Erythroblast (primary cell): ENCODE measurements around the gene COG4.
A peak's percentile ranks its signal among the peaks of the same experiment; 100 is the strongest.

Source experiments
- GATA1 ChIP-seq: IDR thresholded peaks from 2 replicates; pipeline ENCODE4 v1.6.1; 2011; ENCODE audit warnings: low read depth, mild to moderate bottlenecking, control low read depth, low read length, moderate library complexity
- POLR2A ChIP-seq: IDR thresholded peaks from 2 replicates; pipeline ENCODE4 v1.6.1; 2011; ENCODE audit warnings: mild to moderate bottlenecking, low read length

GRCh38 chr16:70438969-70439862, 84.1 kb downstream of the COG4 start, which contains the start of gene ST3GAL2:
- TF ChIP-seq POLR2A = peak; percentile 31
- no peak for TF ChIP-seq GATA1
